ENCODE results near the gene RBP3. TPM values are rescaled to one million over a fixed set of nuclear protein-coding genes. Genes with fewer than 3 reads are reported as not detected.

RBP3 gene
- total RNA-seq, 1 experiment from 2014 or later: not detected

GRCh38 chr10:47332946-47333345 is 15.2 kb upstream of the RBP3 start:
- no peaks in the 10 kb centered on the region for H3K4me1 ChIP-seq (ENCODE audit: insufficient read depth, low read length)
- H3K79me2 ChIP-seq (ENCODE audit: insufficient read depth, low read length): no peaks in the 10 kb centered on the region
- Mint-ChIP-seq H3K27me3 (ENCODE audit: low read depth) (no peaks in the 10 kb centered on the region), H3K36me3 (ENCODE audit: insufficient read depth in 1 of 3, low read depth in 3 of 3) (no peaks in the 10 kb centered on the region), H3K27ac (no peak overlapping the region), H3K4me1 (peaks cover 2 to 3% of the 10 kb centered on the region in 2 experiments; a peak in 1 of 4 replicates), H3K9me3 (peaks cover 0 to 2% of the 10 kb centered on the region in 2 experiments; a peak in 2 of 5 replicates), H3K4me3 (no peak overlapping the region)
- no peaks in the 10 kb centered on the region for H4K20me1 ChIP-seq (ENCODE audit: control insufficient read depth, insufficient read depth, insufficient read length)
- no CpG with 5 or more reads among the region's 3 CpGs for WGBS (ENCODE audit: extremely low coverage, insufficient read length, low lambda C conversion rate)
- H2BK15ac ChIP-seq (ENCODE audit: low read depth, low read length): no peak overlapping the region
- no peak for DNase-seq
- no peaks in the 10 kb centered on the region for H3K27me3 ChIP-seq (ENCODE audit: insufficient read depth, low read length)
- H3K4ac ChIP-seq (ENCODE audit: low read depth, low read length): no peak overlapping the region
- no peak overlapping the region for H2BK12ac ChIP-seq (ENCODE audit: insufficient read length, low read depth, low read length)
- no peak overlapping the region for H4K8ac ChIP-seq (replicated peaks; ENCODE audit: insufficient read length, low read depth, low read length)
- H4K91ac ChIP-seq (ENCODE audit: insufficient read length, low read depth, low read length): no peak overlapping the region
- no peak overlapping the region for H3K18ac ChIP-seq (ENCODE audit: insufficient read length, low read depth, low read length)
- no peak overlapping the region for H2BK5ac ChIP-seq (ENCODE audit: insufficient read length, low read length)
- no peaks in the 10 kb centered on the region for H3K23me2 ChIP-seq (ENCODE audit: insufficient read length, low read depth, low read length, poor library complexity, severe bottlenecking)
- H3K79me1 ChIP-seq (ENCODE audit: insufficient read depth, low read depth, low read length, poor library complexity, severe bottlenecking): no peaks in the 10 kb centered on the region
- H4K5ac ChIP-seq (ENCODE audit: insufficient read length, low read depth, low read length): no peak overlapping the region
- no peak overlapping the region for H3K56ac ChIP-seq (ENCODE audit: insufficient read length, low read depth, low read length)
- no peak overlapping the region for H2AK5ac ChIP-seq (ENCODE audit: insufficient read length, low read length)
- no peak overlapping the region for H3K4me2 ChIP-seq (ENCODE audit: insufficient read depth, insufficient read length, low read length)
- H3K14ac ChIP-seq (ENCODE audit: insufficient read depth, low read length): no peak overlapping the region
- no peak overlapping the region for H3K23ac ChIP-seq (ENCODE audit: insufficient read length, low read depth, low read length)
- H2BK20ac ChIP-seq (ENCODE audit: low read depth, low read length, poor library complexity, severe bottlenecking): no peak overlapping the region
- no peak overlapping the region for H3K9ac ChIP-seq (ENCODE audit: extremely low read depth, insufficient read length, low read length)
- H3K9me3 ChIP-seq (ENCODE audit: control insufficient read depth, low read depth, low read length): no peaks in the 10 kb centered on the region
- TF ChIP-seq, protein P1, sequence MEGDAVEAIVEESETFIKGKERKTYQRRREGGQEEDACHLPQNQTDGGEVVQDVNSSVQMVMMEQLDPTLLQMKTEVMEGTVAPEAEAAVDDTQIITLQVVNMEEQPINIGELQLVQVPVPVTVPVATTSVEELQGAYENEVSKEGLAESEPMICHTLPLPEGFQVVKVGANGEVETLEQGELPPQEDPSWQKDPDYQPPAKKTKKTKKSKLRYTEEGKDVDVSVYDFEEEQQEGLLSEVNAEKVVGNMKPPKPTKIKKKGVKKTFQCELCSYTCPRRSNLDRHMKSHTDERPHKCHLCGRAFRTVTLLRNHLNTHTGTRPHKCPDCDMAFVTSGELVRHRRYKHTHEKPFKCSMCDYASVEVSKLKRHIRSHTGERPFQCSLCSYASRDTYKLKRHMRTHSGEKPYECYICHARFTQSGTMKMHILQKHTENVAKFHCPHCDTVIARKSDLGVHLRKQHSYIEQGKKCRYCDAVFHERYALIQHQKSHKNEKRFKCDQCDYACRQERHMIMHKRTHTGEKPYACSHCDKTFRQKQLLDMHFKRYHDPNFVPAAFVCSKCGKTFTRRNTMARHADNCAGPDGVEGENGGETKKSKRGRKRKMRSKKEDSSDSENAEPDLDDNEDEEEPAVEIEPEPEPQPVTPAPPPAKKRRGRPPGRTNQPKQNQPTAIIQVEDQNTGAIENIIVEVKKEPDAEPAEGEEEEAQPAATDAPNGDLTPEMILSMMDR (conservative IDR thresholded peaks at IDR 0.05): no peak
- no peak overlapping the region for H2AFZ ChIP-seq (ENCODE audit: low read length)
- H3K27ac ChIP-seq (ENCODE audit: insufficient read length, low read depth, low read length): no peak overlapping the region
- no peak overlapping the region for H3T11ph ChIP-seq (ENCODE audit: low read length)
- no peak overlapping the region for H2BK120ac ChIP-seq (ENCODE audit: low read depth, low read length, poor library complexity, severe bottlenecking)
